MM.1S (cell line): ENCODE results near the gene THEM4.

ENCODE experiments used
- DNase-seq: peaks from one replicate; pipeline ENCODE4 v3.0.0-alpha.2; 2015
- H2AFZ ChIP-seq: fragments of 300-600 bp; sonication (generic); 2 replicates; pipeline ENCODE4 v1.6.0; 2016; ENCODE audit warnings: antibody characterized with exemption, low read length
- H3F3A ChIP-seq: fragments of 300-600 bp; sonication (generic); 2 replicates; pipeline ENCODE4 v1.6.1; 2016; ENCODE audit warnings: mild to moderate bottlenecking, antibody characterized with exemption, low read length, moderate library complexity, mixed read lengths; ENCODE audit not compliant: insufficient read depth
- H3K27ac ChIP-seq: fragments of 300-600 bp; sonication (generic); 2 replicates; pipeline ENCODE4 v1.5.1; 2016; ENCODE audit warnings: mild to moderate bottlenecking, low read length
- H3K27me3 ChIP-seq: fragments of 300-600 bp; sonication (generic); replicated peaks from 2 replicates; pipeline ENCODE4 v1.6.0; 2016; ENCODE audit warnings: low read length; ENCODE audit not compliant: insufficient read depth
- H3K36me3 ChIP-seq: fragments of 300-600 bp; sonication (generic); replicated peaks from 2 replicates; pipeline ENCODE4 v1.6.1; 2016; ENCODE audit warnings: mild to moderate bottlenecking, low read length, mixed read lengths; ENCODE audit not compliant: insufficient read depth
- H3K4me1 ChIP-seq: fragments of 300-600 bp; sonication (generic); 2 replicates; pipeline ENCODE4 v1.6.1; 2016; ENCODE audit warnings: low read length, mixed read lengths
- H3K4me2 ChIP-seq: fragments of 300-600 bp; sonication (generic); 2 replicates; pipeline ENCODE4 v1.6.0; 2016; ENCODE audit warnings: low read depth, low read length
- H3K4me3 ChIP-seq: fragments of 300-600 bp; sonication (generic); 2 replicates; pipeline ENCODE4 v1.5.1; 2016; ENCODE audit warnings: low read length, mixed read lengths
- H3K79me2 ChIP-seq: fragments of 300-600 bp; sonication (generic); 2 replicates; pipeline ENCODE4 v1.6.1; 2016; ENCODE audit warnings: mixed run types, low read length, mixed read lengths
- H3K9ac ChIP-seq: fragments of 300-600 bp; sonication (generic); 2 replicates; pipeline ENCODE4 v1.6.1; 2016; ENCODE audit warnings: low read length, mixed read lengths
- H3K9me2 ChIP-seq: fragments of 300-600 bp; sonication (generic); replicated peaks from 2 replicates; pipeline ENCODE4 v1.6.1; 2016; ENCODE audit warnings: mild to moderate bottlenecking, low read length, mixed read lengths; ENCODE audit not compliant: insufficient read depth
- H3K9me3 ChIP-seq: fragments of 300-600 bp; sonication (generic); replicated peaks from 2 replicates; pipeline ENCODE4 v1.6.1; 2016; ENCODE audit warnings: mild to moderate bottlenecking, low read length, mixed read lengths; ENCODE audit not compliant: insufficient read depth
- H4K20me1 ChIP-seq: fragments of 300-600 bp; sonication (generic); 2 replicates; pipeline ENCODE4 v1.6.1; 2016; ENCODE audit warnings: mild to moderate bottlenecking, low read length, moderate library complexity, mixed read lengths; ENCODE audit not compliant: insufficient read depth
- CTCF ChIP-seq: fragments of 300-600 bp; sonication (generic); IDR thresholded peaks from 2 replicates; pipeline ENCODE4 v1.5.1; 2016; ENCODE audit warnings: antibody characterized with exemption, low read length, mixed read lengths
- EZH2 ChIP-seq: fragments of 300-600 bp; sonication (generic); optimal IDR thresholded peaks from 2 replicates; pipeline ENCODE3; 2017; ENCODE audit warnings: low read depth, mild to moderate bottlenecking, antibody characterized with exemption, low read length, mixed read lengths
- EZH2phosphoT487 ChIP-seq: fragments of 300-600 bp; sonication (generic); IDR thresholded peaks from 2 replicates; pipeline ENCODE4 v1.6.1; 2018; ENCODE audit warnings: antibody characterized with exemption, low read length

THEM4 gene

GRCh38 chr1:151897991-151898431 lies 11.3 kb downstream of the THEM4 start:
- TF ChIP-seq EZH2 (no peak), CTCF (no peak), EZH2phosphoT487 (no peak)
- Histone ChIP-seq H4K20me1 (no peaks in the 10 kb centered on the region), H3K79me2 (peaks cover 52% of the 10 kb centered on the region), H3K27ac (no peak overlapping the region), H3K4me3 (no peak overlapping the region), H3K4me1 (peaks cover 3% of the 10 kb centered on the region; the same call in 1 of the 2 replicates), H3K36me3 (no peaks in the 10 kb centered on the region; the same call in 1 of the 2 replicates), H3K9ac (no peak overlapping the region), H2AFZ (no peak overlapping the region), H3F3A (no peaks in the 10 kb centered on the region), H3K27me3 (no peaks in the 10 kb centered on the region), H3K9me2 (no peaks in the 10 kb centered on the region), H3K9me3 (no peaks in the 10 kb centered on the region; the same call in 1 of the 2 replicates), H3K4me2 (no peak overlapping the region)
- DNase-seq, result no peak

GRCh38 chr1:151893176-151893924 lies 16.0 kb downstream of the THEM4 start:
- peaks cover 5% of the 10 kb centered on the region; the same call in 1 of the 2 replicates for H3K36me3 ChIP-seq
- no peaks in the 10 kb centered on the region for H3K27me3 ChIP-seq
- no peaks in the 10 kb centered on the region for H3K4me1 ChIP-seq
- no peak for DNase-seq
- H2AFZ ChIP-seq, result no peak overlapping the region
- H4K20me1 ChIP-seq, result no peaks in the 10 kb centered on the region
- H3K9ac ChIP-seq, result no peak overlapping the region
- H3K79me2 ChIP-seq, result peaks cover 14% of the 10 kb centered on the region
- H3K9me2 ChIP-seq, result no peaks in the 10 kb centered on the region
- no peak overlapping the region for H3K27ac ChIP-seq
- no peak overlapping the region for H3K4me2 ChIP-seq
- H3K4me3 ChIP-seq, result no peak overlapping the region
- no peak for TF ChIP-seq EZH2phosphoT487
- no peak for TF ChIP-seq CTCF
- no peak for TF ChIP-seq EZH2
- H3F3A ChIP-seq, result no peaks in the 10 kb centered on the region
- H3K9me3 ChIP-seq, result no peaks in the 10 kb centered on the region

- Histone ChIP-seq H3K27me3 (no peaks in the 10 kb centered on the region), H3K4me1 (no peaks in the 10 kb centered on the region), H3K9me3 (no peaks in the 10 kb centered on the region), H3K27ac (no peak overlapping the region), H3K36me3 (0 out of 2 replicates have a peak, but pooled peaks cover 5% of the 10 kb centered on the region), H3K4me3 (no peak overlapping the region), H3K79me2 (peaks cover 3% of the 10 kb centered on the region), H3F3A (no peaks in the 10 kb centered on the region), H3K9me2 (no peaks in the 10 kb centered on the region), H4K20me1 (no peaks in the 10 kb centered on the region), H2AFZ (no peak overlapping the region), H3K9ac (no peak overlapping the region), H3K4me2 (no peak overlapping the region)
- TF ChIP-seq CTCF (no peak), EZH2phosphoT487 (no peak), EZH2 (no peak)
- DNase-seq, result no peak
Measured at GRCh38 chr1:151892190-151892589, 17.1 kb downstream of the THEM4 start.
